Testis (tissue), 3 donors: Measurements from ENCODE around the gene IGSF21. TPM values are rescaled to one million over a fixed set of nuclear protein-coding genes. Genes with fewer than 3 reads are reported as not detected.

ENCODE experiments used
- DNase-seq: peaks from one replicate; pipeline ENCODE4 v3.0.0-alpha.2; 2019
- H3K27ac ChIP-seq, 2 donors: fragments of 200-600 bp; sonication (generic); one replicate each; pipeline ENCODE4 v1.5.1; 2019
- H3K27me3 ChIP-seq: fragments of 200-600 bp; sonication (generic); one replicate; pipeline ENCODE4 v1.5.1; 2019
- H3K36me3 ChIP-seq: fragments of 200-600 bp; sonication (generic); one replicate; pipeline ENCODE4 v1.5.1; 2017; ENCODE audit warnings: low read depth; ENCODE audit errors: missing control alignments
- H3K4me1 ChIP-seq: fragments of 200-600 bp; sonication (generic); one replicate; pipeline ENCODE4 v1.5.1; 2019
- H3K4me3 ChIP-seq, 2 donors: fragments of 200-600 bp; sonication (generic); one replicate each; pipeline ENCODE4 v1.5.1; 2017 to 2019
- H3K9me3 ChIP-seq: fragments of 200-600 bp; sonication (generic); one replicate; pipeline ENCODE4 v1.5.1; 2017
- POLR2A ChIP-seq: fragments of 450-650 bp; IDR thresholded peaks from one replicate; pipeline ENCODE4 v1.6.1; 2017; ENCODE audit warnings: antibody characterized with exemption, mild to moderate bottlenecking, moderate library complexity
- WGBS, 2 donors: methylation state at CpG; one replicate each; pipeline ENCODE4 v1.1.5; 2018; 5-methylcytosine and 5-hydroxymethylcytosine counted together
- intact Hi-C: fragments of 100-400 bp; cut with DNase I; formaldehyde crosslinking; loops from one replicate; pipeline ENCODE4 v1.15.1; 2023; ENCODE audit warnings: low total_unique reads
- polyA plus RNA-seq: library from polyadenylated mRNA; stranded (reverse); fragments of 350-450 nt; fragmentation: Illumina TruSeq; extraction: RNeasy Lipid Tissue Mini Kit (QIAGEN cat#74804); gene quantifications from one replicate; pipeline ENCODE4 v1.2.3, GENCODE V29; 2014; ENCODE audit warnings: low read depth, low replicate concordance; ENCODE audit not compliant: insufficient read depth
- total RNA-seq, 2 donors: library from RNA; depleted of rRNA; stranded (reverse); fragments of >200 nt; gene quantifications; one replicate each; pipeline ENCODE4 v1.2.3, GENCODE V29; 2016
- TF ChIP-seq, protein P1 (sequence below), 3 experiments: fragments of 450-650 bp in 2 of 3; fragments of 200-600 bp in 1 of 3; sonication (generic) in 1 of 3; IDR thresholded peaks; one replicate each; pipeline ENCODE4 v1.5.1; 2016 to 2019; ENCODE audit warnings: antibody characterized with exemption in 3 of 3, mild to moderate bottlenecking in 2 of 3, moderate library complexity in 1 of 3

Gene IGSF21
- total and polyA plus RNA-seq, 3 donors from 2014 or later: 1.7 to 4.2 (median 2.9) TPM

DNA sequence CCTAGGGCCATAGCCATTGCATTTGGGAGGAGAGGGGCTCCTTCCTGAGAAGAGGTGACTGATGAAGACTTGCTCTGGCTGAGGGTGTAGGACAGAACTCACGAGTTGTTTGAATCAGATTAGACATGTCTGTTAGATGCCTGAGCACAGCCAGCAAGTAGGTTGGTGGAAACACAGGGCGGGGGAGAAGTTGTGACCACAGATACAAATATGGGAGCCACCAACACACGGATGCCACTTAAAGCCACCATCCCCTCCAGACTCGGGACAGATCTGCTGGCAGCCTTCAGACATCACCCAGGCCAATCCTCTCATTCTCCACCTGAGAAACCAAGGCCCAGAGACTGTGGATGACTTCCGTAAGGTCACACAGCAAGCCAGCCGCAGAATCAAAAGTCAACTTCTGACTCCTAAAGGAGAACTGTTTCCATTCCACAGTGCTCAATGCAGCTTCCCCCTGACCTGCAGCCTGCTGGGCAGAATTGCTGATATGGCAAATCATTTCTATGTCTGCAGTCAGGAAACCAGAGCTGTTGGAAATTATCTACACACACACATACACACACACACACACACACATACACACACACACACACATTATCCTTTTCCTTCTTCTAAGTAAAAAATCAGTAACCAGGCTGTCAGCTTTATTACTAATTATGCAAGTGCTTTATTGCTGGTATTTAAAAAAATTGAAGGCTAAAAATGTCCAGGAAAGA is 196.7 kb downstream of the IGSF21 start:
- 83 to 89% methylated on average over 6 of the region's 6 CpGs for WGBS, 2 donors
- intact Hi-C loops: no loop called here
- TF ChIP-seq, protein P1, sequence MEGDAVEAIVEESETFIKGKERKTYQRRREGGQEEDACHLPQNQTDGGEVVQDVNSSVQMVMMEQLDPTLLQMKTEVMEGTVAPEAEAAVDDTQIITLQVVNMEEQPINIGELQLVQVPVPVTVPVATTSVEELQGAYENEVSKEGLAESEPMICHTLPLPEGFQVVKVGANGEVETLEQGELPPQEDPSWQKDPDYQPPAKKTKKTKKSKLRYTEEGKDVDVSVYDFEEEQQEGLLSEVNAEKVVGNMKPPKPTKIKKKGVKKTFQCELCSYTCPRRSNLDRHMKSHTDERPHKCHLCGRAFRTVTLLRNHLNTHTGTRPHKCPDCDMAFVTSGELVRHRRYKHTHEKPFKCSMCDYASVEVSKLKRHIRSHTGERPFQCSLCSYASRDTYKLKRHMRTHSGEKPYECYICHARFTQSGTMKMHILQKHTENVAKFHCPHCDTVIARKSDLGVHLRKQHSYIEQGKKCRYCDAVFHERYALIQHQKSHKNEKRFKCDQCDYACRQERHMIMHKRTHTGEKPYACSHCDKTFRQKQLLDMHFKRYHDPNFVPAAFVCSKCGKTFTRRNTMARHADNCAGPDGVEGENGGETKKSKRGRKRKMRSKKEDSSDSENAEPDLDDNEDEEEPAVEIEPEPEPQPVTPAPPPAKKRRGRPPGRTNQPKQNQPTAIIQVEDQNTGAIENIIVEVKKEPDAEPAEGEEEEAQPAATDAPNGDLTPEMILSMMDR (IDR thresholded peaks at IDR 0.05): no peak
- TF ChIP-seq POLR2A: no peak

DNA sequence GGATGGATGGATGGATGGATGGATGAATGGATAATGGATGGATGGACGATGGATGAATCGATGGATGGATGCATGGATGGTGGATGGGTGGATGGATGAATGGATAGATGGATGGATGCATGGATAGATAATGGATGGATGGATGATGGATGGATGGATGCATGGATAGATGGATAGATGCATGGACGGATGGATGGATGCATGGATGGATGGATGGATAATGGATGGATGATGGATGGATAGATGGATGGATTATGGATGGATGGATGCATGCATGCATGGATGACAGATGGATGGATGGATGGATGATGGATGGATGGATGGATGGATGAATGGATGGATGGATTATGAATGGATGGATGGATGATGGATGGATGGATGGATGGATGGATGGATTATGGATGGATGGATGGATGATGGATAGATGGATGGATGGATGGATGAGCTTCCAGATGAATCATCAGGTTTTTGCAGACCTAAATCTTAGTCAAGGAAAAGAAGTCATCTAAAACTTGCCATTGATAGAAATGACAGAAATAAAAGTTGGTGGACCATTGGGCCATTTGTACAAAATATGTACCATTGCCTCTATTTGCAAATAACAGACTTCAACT is 197.7 kb downstream of the IGSF21 start:
- Histone ChIP-seq H3K27me3 (no peaks in the 10 kb centered on the region), H3K9me3 (no peaks in the 10 kb centered on the region), H3K4me3 (no peak overlapping the region), H3K27ac (no peak overlapping the region), H3K4me1 (no peaks in the 10 kb centered on the region), H3K36me3 (no peaks in the 10 kb centered on the region)
- 86 to 88% methylated on average over 3 of the region's 3 CpGs for WGBS, 2 donors
- TF ChIP-seq POLR2A: no peak
- TF ChIP-seq, protein P1 (IDR thresholded peaks at IDR 0.05): no peak
- intact Hi-C loops: no loop called here
- no peak for DNase-seq

More for the DNA sequence above, 196.7 kb downstream of the IGSF21 start:
- no peaks in the 10 kb centered on the region for H3K9me3 ChIP-seq
- H3K27me3 ChIP-seq: no peaks in the 10 kb centered on the region
- H3K4me1 ChIP-seq: no peaks in the 10 kb centered on the region
- no peaks in the 10 kb centered on the region for H3K36me3 ChIP-seq
- DNase-seq: no peak
- H3K4me3 ChIP-seq: no peak overlapping the region
- H3K27ac ChIP-seq: no peak overlapping the region

DNA sequence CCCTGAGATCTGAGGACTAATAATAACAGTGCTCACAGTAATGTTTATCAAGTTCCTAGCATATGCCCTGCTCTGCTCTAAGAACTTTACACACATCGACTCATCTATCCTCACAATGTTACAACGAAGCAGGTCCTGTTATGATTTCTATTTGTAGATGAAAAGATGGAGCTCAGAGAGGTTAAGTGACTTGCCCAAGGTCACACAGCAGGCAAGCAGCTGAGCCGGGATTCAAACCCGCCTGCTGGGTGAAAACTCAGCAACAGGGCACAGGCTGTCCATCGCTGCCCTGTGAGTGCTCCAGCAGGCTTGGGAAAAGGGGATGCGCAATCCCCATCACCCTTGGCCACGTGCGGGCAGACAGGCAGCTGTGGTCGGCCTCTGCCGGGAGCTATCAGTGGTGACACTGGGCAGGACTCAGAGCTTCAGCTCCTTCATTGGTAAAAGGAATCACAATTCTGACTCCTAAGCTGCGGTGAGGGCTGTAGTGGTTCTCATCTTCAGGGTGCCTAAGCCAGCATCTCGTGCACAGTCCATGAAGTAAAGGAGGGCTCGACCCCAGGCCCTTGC is 199.8 kb downstream of the IGSF21 start:
- Histone ChIP-seq H3K27ac (no peak overlapping the region), H3K4me3 (no peak overlapping the region), H3K36me3 (no peaks in the 10 kb centered on the region), H3K4me1 (no peaks in the 10 kb centered on the region), H3K9me3 (no peaks in the 10 kb centered on the region), H3K27me3 (no peaks in the 10 kb centered on the region)
- 82 to 87% methylated on average over 13 of the region's 13 CpGs for WGBS, 2 donors
- DNase-seq: no peak
- intact Hi-C loops: no loop called here
- TF ChIP-seq, protein P1 (IDR thresholded peaks at IDR 0.05): no peak
- no peak for TF ChIP-seq POLR2A

DNA sequence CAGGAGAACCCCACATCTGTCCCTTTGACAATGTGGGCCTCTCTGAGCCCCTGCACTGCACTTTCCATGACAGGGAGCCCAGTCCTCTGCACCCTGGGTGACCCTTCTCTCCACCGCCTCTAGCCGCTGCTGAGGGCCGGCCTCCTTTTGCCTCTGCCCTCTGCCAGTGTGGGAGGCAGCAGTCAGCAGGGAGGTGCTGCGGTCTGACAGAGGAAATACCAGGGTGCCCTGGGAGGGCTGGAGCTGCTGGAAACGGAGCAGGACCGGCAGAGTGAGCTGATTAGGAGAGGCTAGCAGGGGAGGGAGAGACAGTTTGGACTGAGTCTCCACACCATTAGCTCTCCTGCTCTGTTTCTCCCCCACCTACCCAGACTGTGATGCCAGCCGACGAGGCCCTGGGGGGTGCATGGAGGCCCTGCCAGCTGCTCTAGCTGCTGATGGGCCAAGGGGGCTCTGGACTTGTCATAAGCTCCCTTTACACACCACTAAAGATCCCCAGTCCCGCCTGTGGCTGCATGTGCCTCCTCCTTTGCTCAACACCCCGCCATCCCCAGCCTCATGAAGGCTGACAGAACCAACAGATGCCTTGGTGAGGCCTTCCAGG is 202.1 kb downstream of the IGSF21 start:
- Histone ChIP-seq H3K27me3 (no peaks in the 10 kb centered on the region), H3K27ac (no peak overlapping the region), H3K36me3 (no peaks in the 10 kb centered on the region), H3K4me3 (no peak overlapping the region), H3K9me3 (no peaks in the 10 kb centered on the region), H3K4me1 (no peaks in the 10 kb centered on the region)
- TF ChIP-seq POLR2A: no peak
- TF ChIP-seq, protein P1 (IDR thresholded peaks at IDR 0.05): no peak
- intact Hi-C loops: no loop called here
- 75 to 78% methylated on average over 7 to 10 of the region's 10 CpGs for WGBS, 2 donors
- no peak for DNase-seq
